Activated CD4-positive, alpha-beta T cell treated with anti-CD3 and anti-CD28 coated beads, Interleukin-2, amount 50 U/mL, for 4 hours (primary cell): Measurements from ENCODE around the gene ZC3H12D.
"Not testable (repeated sequence)": the region's sequence is repeated elsewhere in the genome, so short reads cannot be mapped to it uniquely, and the experiment has no call there.

Experiments used
- DNase-seq, 2 experiments: peaks; one replicate each; pipeline ENCODE4 v3.0.0-alpha.2; 2020

The ZC3H12D gene

GRCh38 chr6:149457316-149457884 lies 27.4 kb downstream of the ZC3H12D start:
- no peak for DNase-seq

GRCh38 chr6:149456311-149457021 lies 28.3 kb downstream of the ZC3H12D start:
- DNase-seq: no peak

GRCh38 chr6:149455031-149455732 lies 29.6 kb downstream of the ZC3H12D start:
- DNase-seq: no peak

- DNase-seq: no peak
These were observed 30.4 kb downstream of the ZC3H12D start for GRCh38 chr6:149454346-149454848.

- no peak for DNase-seq
These were observed 31.0 kb downstream of the ZC3H12D start for GRCh38 chr6:149453597-149454345.

GRCh38 chr6:149452037-149452939 lies 32.5 kb downstream of the ZC3H12D start:
- no peak for DNase-seq

- DNase-seq: no peak
These were observed 33.3 kb downstream of the ZC3H12D start for GRCh38 chr6:149451376-149452036.

GRCh38 chr6:149450679-149451375 lies 34.0 kb downstream of the ZC3H12D start:
- no peak for DNase-seq

GRCh38 chr6:149449831-149450678 lies 34.8 kb downstream of the ZC3H12D start:
- DNase-seq: no peak

- DNase-seq: no peak
These were observed 35.9 kb downstream of the ZC3H12D start for GRCh38 chr6:149448821-149449453.

- no peak for DNase-seq
These were observed 37.9 kb downstream of the ZC3H12D start for GRCh38 chr6:149446791-149447376.

- no peak for DNase-seq
These were observed 39.2 kb downstream of the ZC3H12D start for GRCh38 chr6:149445573-149445972.

- no peak for DNase-seq
These were observed 39.7 kb downstream of the ZC3H12D start for GRCh38 chr6:149445095-149445466.

- not testable (repeated sequence) for DNase-seq
These were observed 40.3 kb downstream of the ZC3H12D start for GRCh38 chr6:149444360-149445094.

GRCh38 chr6:149443411-149444181 lies 41.2 kb downstream of the ZC3H12D start:
- no peak for DNase-seq

GRCh38 chr6:149441740-149442139 lies 43.1 kb downstream of the ZC3H12D start:
- DNase-seq: no peak
